Measurements from ENCODE around the gene NUF2. TPM values are rescaled to one million over a fixed set of nuclear protein-coding genes. Genes with fewer than 3 reads are reported as not detected.
A peak's percentile ranks its signal among the peaks of the same experiment; 100 is the strongest.

The NUF2 gene
- total and polyA plus RNA-seq, 2 donors from 2014 or later: 0.28 to 1.2 TPM

DNA sequence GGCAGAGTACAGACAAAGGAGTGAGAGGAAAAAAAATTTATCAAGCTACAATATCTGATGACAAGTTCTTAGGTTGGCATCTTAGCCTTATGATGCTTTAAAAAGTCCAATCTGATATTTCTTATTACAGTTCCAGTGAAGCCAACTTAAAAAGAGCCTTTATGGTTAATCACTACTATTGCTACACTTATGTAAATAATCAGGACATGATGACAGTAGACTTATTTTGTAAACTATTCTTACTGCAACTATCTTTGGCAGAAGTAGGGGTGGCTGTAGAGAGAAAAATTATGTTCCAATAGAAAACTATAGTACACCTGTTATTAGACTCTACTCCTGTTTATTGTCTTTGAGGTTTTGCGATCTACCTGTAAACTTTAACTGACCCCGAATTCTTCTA lies 25.8 kb upstream of the NUF2 start:
- H3K4me3 ChIP-seq (ENCODE audit: low read length in 3 of 3): no peak overlapping the region
- no peaks in the 10 kb centered on the region for H3K4me1 ChIP-seq (ENCODE audit: control insufficient read depth in 2 of 3, insufficient read depth in 2 of 3, low read depth in 1 of 3, low read length in 3 of 3)
- FAIRE-seq (no peak), DNase-seq (no peak)
- TF ChIP-seq, protein P1, sequence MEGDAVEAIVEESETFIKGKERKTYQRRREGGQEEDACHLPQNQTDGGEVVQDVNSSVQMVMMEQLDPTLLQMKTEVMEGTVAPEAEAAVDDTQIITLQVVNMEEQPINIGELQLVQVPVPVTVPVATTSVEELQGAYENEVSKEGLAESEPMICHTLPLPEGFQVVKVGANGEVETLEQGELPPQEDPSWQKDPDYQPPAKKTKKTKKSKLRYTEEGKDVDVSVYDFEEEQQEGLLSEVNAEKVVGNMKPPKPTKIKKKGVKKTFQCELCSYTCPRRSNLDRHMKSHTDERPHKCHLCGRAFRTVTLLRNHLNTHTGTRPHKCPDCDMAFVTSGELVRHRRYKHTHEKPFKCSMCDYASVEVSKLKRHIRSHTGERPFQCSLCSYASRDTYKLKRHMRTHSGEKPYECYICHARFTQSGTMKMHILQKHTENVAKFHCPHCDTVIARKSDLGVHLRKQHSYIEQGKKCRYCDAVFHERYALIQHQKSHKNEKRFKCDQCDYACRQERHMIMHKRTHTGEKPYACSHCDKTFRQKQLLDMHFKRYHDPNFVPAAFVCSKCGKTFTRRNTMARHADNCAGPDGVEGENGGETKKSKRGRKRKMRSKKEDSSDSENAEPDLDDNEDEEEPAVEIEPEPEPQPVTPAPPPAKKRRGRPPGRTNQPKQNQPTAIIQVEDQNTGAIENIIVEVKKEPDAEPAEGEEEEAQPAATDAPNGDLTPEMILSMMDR (IDR thresholded peaks at IDR 0.05; ENCODE audit: borderline replicate concordance, extremely low read depth, insufficient read depth): no peak
- no peak overlapping the region for H3K27ac ChIP-seq (ENCODE audit: low read depth in 2 of 2, low read length in 2 of 2)
- no peaks in the 10 kb centered on the region for H3K9me3 ChIP-seq (ENCODE audit: control insufficient read depth in 2 of 3, insufficient read depth in 1 of 3, low read length in 3 of 3)
- H3K9ac ChIP-seq (ENCODE audit: low read length in 3 of 3): no peak overlapping the region
- intact Hi-C loops (cut with DNase I): no loop called here
- no peaks in the 10 kb centered on the region for H3K36me3 ChIP-seq (ENCODE audit: control insufficient read depth in 2 of 3, insufficient read depth in 3 of 3, low read length in 3 of 3)
- no peaks in the 10 kb centered on the region for H3K27me3 ChIP-seq (ENCODE audit: control insufficient read depth, insufficient read depth, low read length)

DNA sequence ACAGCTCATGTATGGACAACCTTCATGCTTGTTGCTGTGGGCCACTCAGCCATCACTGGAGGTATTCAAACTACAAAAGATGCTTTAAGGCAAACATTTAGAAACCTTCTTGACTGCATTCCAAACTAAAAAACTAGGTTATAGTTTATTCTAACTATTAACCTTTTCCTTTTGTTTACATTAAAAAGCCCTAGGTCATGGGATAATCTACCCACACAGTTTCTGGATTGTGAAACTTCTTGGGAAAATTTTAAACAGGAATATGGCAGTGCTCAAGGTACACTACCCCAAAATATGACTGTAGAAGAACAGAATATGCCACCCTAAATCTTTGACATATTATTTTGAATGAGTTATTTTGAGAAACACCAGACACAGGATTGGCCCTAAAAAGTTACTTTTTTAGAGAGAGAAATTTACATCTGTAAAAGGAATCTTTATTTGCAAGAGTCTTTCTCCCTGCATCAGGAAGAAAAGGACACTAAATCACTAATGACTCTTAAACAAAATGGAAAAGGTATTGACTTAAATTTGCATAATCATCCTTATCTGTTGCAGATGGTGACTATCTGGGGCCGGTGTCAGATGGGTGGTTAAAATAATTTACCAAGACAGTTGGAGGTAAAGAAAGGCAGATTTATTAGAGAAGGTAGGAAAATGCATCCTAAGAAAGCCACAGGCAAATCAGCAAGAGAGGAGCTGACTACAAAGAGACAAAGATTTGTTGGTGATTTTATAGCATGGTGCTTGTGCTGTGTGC lies 25.1 kb upstream of the NUF2 start:
- Histone ChIP-seq H3K9me3 (ENCODE audit: control insufficient read depth in 2 of 3, insufficient read depth in 1 of 3, low read length in 3 of 3) (no peaks in the 10 kb centered on the region), H3K27me3 (ENCODE audit: control insufficient read depth, insufficient read depth, low read length) (no peaks in the 10 kb centered on the region), H3K9ac (ENCODE audit: low read length in 3 of 3) (no peak overlapping the region), H3K27ac (ENCODE audit: low read depth in 2 of 2, low read length in 2 of 2) (no peak overlapping the region), H3K4me1 (ENCODE audit: control insufficient read depth in 2 of 3, insufficient read depth in 2 of 3, low read depth in 1 of 3, low read length in 3 of 3) (no peaks in the 10 kb centered on the region), H3K4me3 (ENCODE audit: low read length in 3 of 3) (no peak overlapping the region), H3K36me3 (ENCODE audit: control insufficient read depth in 2 of 3, insufficient read depth in 3 of 3, low read length in 3 of 3) (no peaks in the 10 kb centered on the region)
- no peak for DNase-seq
- intact Hi-C loops (cut with DNase I): no loop called here
- TF ChIP-seq, protein P1 (IDR thresholded peaks at IDR 0.05; ENCODE audit: borderline replicate concordance, extremely low read depth, insufficient read depth): no peak
- no peak for FAIRE-seq

DNA sequence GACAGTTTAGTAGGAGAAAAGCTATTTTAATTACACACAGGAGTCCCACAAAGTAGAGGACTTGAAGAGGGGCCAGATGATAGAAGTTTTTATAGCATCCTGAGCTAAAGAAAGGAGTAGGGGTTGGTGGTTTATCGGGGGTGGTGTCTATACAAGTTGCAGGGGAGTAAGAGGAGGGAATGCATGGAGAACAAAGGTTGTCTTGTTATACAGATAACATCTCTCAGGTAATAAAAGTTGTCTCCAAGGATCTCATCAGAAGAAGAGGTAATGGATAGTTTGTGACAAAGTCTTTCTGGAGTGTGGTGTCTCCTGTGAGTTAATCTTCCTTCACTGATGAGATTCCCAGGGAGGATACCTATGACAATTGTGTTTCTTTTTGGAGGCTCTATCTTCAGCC lies 23.4 kb upstream of the NUF2 start:
- Histone ChIP-seq H3K9ac (ENCODE audit: low read length in 3 of 3) (no peak overlapping the region), H3K27ac (ENCODE audit: low read depth in 2 of 2, low read length in 2 of 2) (no peak overlapping the region), H3K9me3 (ENCODE audit: control insufficient read depth in 2 of 3, insufficient read depth in 1 of 3, low read length in 3 of 3) (no peaks in the 10 kb centered on the region), H3K27me3 (ENCODE audit: control insufficient read depth, insufficient read depth, low read length) (no peaks in the 10 kb centered on the region), H3K36me3 (ENCODE audit: control insufficient read depth in 2 of 3, insufficient read depth in 3 of 3, low read length in 3 of 3) (no peaks in the 10 kb centered on the region), H3K4me1 (ENCODE audit: control insufficient read depth in 2 of 3, insufficient read depth in 2 of 3, low read depth in 1 of 3, low read length in 3 of 3) (no peaks in the 10 kb centered on the region), H3K4me3 (ENCODE audit: low read length in 3 of 3) (no peak overlapping the region)
- TF ChIP-seq, protein P1 (IDR thresholded peaks at IDR 0.05; ENCODE audit: borderline replicate concordance, extremely low read depth, insufficient read depth): no peak
- FAIRE-seq (no peak), DNase-seq (peak in 1 of 5 donors; percentile 29)
- intact Hi-C loops (cut with DNase I): no loop called here

All from kidney (tissue), 14 donors.